Liver (tissue), 9 donors: ENCODE results near the gene EVPLL. TPM values are rescaled to one million over a fixed set of nuclear protein-coding genes. Genes with fewer than 3 reads are reported as not detected.
"Not testable (repeated sequence)": the region's sequence is repeated elsewhere in the genome, so short reads cannot be mapped to it uniquely, and the experiment has no call there.

ENCODE experiments used
- DNase-seq: peaks from one replicate; pipeline ENCODE4 v3.0.0-alpha.2; 2017; ENCODE audit warnings: low spot score
- H3K27ac ChIP-seq, 2 donors: one replicate each; pipeline ENCODE4 v1.7.0; 2013; ENCODE audit warnings: inconsistent platforms in 2 of 2, low read length in 2 of 2, control low read depth in 1 of 2, low read depth in 1 of 2, mild to moderate bottlenecking in 1 of 2
- H3K27me3 ChIP-seq, 4 donors: one replicate each; pipeline versions ENCODE4 v1.6.1 to v1.7.0; 2013; ENCODE audit warnings: low read length in 3 of 4, inconsistent platforms in 1 of 4, mild to moderate bottlenecking in 1 of 4, moderate library complexity in 1 of 4; ENCODE audit not compliant: control insufficient read depth in 4 of 4, insufficient read depth in 4 of 4
- H3K36me3 ChIP-seq, 4 donors: one replicate each; pipeline versions ENCODE4 v1.6.1 to v1.7.0; 2013; ENCODE audit warnings: low read length in 3 of 4, mild to moderate bottlenecking in 3 of 4, low read depth in 1 of 4, moderate library complexity in 1 of 4; ENCODE audit not compliant: control insufficient read depth in 4 of 4, insufficient read depth in 3 of 4
- H3K4me1 ChIP-seq, 4 donors: one replicate each; pipeline versions ENCODE4 v1.6.1 to v1.7.0; 2013; ENCODE audit warnings: low read length in 3 of 4, mild to moderate bottlenecking in 3 of 4, moderate library complexity in 1 of 4; ENCODE audit not compliant: control insufficient read depth in 4 of 4, insufficient read depth in 4 of 4
- H3K4me3 ChIP-seq, 3 donors: one replicate each; pipeline versions ENCODE4 v1.6.1 to v1.7.0; 2013; ENCODE audit warnings: low read length in 3 of 3, control low read depth in 1 of 3, low read depth in 1 of 3, mild to moderate bottlenecking in 1 of 3
- H3K9ac ChIP-seq, 2 donors: one replicate each; pipeline ENCODE4 v1.7.0; 2013; ENCODE audit warnings: low read length in 2 of 2, mild to moderate bottlenecking in 2 of 2, moderate library complexity in 2 of 2, control low read depth in 1 of 2, low read depth in 1 of 2
- H3K9me3 ChIP-seq, 4 donors: one replicate each; pipeline versions ENCODE4 v1.6.1 to v1.7.0; 2013; ENCODE audit warnings: low read length in 3 of 4; ENCODE audit not compliant: control insufficient read depth in 4 of 4
- ATF3 ChIP-seq: IDR thresholded peaks from 2 replicates; pipeline ENCODE4 v1.6.1; 2016; ENCODE audit warnings: antibody characterized with exemption
- CTCF ChIP-seq: fragments of 150-350 bp; IDR thresholded peaks from 2 replicates; pipeline ENCODE4 v1.5.1; 2017; ENCODE audit warnings: improper control_type of control experiment, low read depth, low read length; ENCODE audit not compliant: missing input control
- EGR1 ChIP-seq, 2 donors: IDR thresholded peaks; 2 replicates each; pipeline ENCODE4 v1.6.1; 2016 to 2018; ENCODE audit warnings: antibody characterized with exemption in 2 of 2, low read depth in 2 of 2
- FOXA1 ChIP-seq: IDR thresholded peaks from 2 replicates; pipeline ENCODE4 v1.6.1; 2016; ENCODE audit warnings: antibody characterized with exemption
- FOXA2 ChIP-seq: IDR thresholded peaks from 2 replicates; pipeline ENCODE4 v1.6.1; 2016; ENCODE audit warnings: antibody characterized with exemption
- GABPA ChIP-seq, 2 donors: IDR thresholded peaks in 1 of 2; conservative IDR thresholded peaks in 1 of 2; 2 replicates each; pipeline ENCODE4 v1.6.1; 2016; ENCODE audit warnings: antibody characterized with exemption in 2 of 2, mild to moderate bottlenecking in 1 of 2, moderate library complexity in 1 of 2
- JUND ChIP-seq, 2 donors: IDR thresholded peaks; 2 replicates each; pipeline ENCODE4 v1.6.1; 2016; ENCODE audit warnings: antibody characterized with exemption in 2 of 2
- NR2F2 ChIP-seq: IDR thresholded peaks from 2 replicates; pipeline ENCODE4 v1.6.1; 2016; ENCODE audit warnings: antibody characterized with exemption
- RAD21 ChIP-seq, 2 donors: IDR thresholded peaks; 2 replicates each; pipeline ENCODE4 v1.6.1; 2016; ENCODE audit warnings: antibody characterized with exemption in 2 of 2, mild to moderate bottlenecking in 2 of 2
- SP1 ChIP-seq: IDR thresholded peaks from 2 replicates; pipeline ENCODE4 v1.6.1; 2018; ENCODE audit warnings: antibody characterized with exemption, mild to moderate bottlenecking
- WGBS: extraction: QIAGEN DNeasy Blood & Tissue Kit; methylation state at CpG from one replicate; pipeline ENCODE4 v1.1.7; 2013; 5-methylcytosine and 5-hydroxymethylcytosine counted together
- polyA plus RNA-seq, 2 donors: library from polyadenylated mRNA; stranded (reverse) in 1 of 2; unstranded in 1 of 2; fragments of 200-250 nt in 1 of 2; fragments of >200 nt in 1 of 2; fragmentation: Nextera tagmentation in 1 of 2; extraction: Ambion mirVana in 1 of 2; gene quantifications; one replicate each; pipeline versions ENCODE4 v1.2.1 to v1.2.3, GENCODE V29; 2013 to 2015
- total RNA-seq, 2 donors: library from RNA; depleted of rRNA; stranded (reverse); fragments of >200 nt; gene quantifications; one replicate each; pipeline ENCODE4 v1.2.3, GENCODE V29; 2014
- TF ChIP-seq, protein P1 (sequence below): IDR thresholded peaks from 2 replicates; pipeline ENCODE4 v1.6.1; 2016; ENCODE audit warnings: antibody characterized with exemption
- TF ChIP-seq, protein P2 (sequence below): IDR thresholded peaks from 2 replicates; pipeline ENCODE4 v1.6.1; 2016; ENCODE audit warnings: antibody characterized with exemption
- donor health status: healthy.
- donor health status: healthy.
- donor health status: healthy.
- donor health status: healthy.
- donor health status: healthy.

The EVPLL gene
- total and polyA plus RNA-seq, 4 donors: 0.44 to 1.0 (median 1.0) TPM; not detected in 1

DNA sequence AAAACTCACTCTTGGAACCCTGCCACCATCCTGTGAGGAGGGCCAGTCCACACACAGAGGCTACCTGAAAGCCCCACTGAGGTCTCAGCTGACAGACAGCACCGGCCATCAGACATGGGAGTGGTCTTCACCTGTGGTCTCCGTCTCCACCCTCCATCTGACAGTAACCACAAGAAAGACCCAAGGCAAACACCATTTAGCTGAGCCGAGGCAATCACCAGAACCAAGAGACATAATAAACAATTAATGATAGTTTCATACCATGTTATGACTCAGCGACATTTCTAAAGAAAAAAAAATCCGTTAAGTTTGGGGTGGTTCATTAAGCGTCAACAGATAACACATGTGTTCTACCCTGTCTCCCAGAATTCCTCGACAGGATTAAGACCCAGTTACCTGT is 6.1 kb upstream of the EVPLL start:
- H3K9me3 ChIP-seq: no peaks in the 10 kb centered on the region
- no peaks in the 10 kb centered on the region for H3K36me3 ChIP-seq
- no peaks in the 10 kb centered on the region for H3K27me3 ChIP-seq
- H3K4me1 ChIP-seq: peaks cover 0 to 3% (median 0%) of the 10 kb centered on the region in 4 donors
- 82% methylated on average over 7 of the region's 7 CpGs for WGBS
- no peak for TF ChIP-seq GABPA (IDR thresholded peaks at IDR 0.05 in 1 of 2, conservative IDR thresholded peaks at IDR 0.05 in 1 of 2)
- TF ChIP-seq FOXA2: no peak
- TF ChIP-seq FOXA1: no peak
- TF ChIP-seq JUND (IDR thresholded peaks at IDR 0.05): no peak
- TF ChIP-seq SP1: no peak
- TF ChIP-seq, protein P1, sequence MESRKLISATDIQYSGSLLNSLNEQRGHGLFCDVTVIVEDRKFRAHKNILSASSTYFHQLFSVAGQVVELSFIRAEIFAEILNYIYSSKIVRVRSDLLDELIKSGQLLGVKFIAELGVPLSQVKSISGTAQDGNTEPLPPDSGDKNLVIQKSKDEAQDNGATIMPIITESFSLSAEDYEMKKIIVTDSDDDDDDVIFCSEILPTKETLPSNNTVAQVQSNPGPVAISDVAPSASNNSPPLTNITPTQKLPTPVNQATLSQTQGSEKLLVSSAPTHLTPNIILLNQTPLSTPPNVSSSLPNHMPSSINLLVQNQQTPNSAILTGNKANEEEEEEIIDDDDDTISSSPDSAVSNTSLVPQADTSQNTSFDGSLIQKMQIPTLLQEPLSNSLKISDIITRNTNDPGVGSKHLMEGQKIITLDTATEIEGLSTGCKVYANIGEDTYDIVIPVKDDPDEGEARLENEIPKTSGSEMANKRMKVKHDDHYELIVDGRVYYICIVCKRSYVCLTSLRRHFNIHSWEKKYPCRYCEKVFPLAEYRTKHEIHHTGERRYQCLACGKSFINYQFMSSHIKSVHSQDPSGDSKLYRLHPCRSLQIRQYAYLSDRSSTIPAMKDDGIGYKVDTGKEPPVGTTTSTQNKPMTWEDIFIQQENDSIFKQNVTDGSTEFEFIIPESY: no peak
- no peak for TF ChIP-seq RAD21 (IDR thresholded peaks at IDR 0.05)
- TF ChIP-seq EGR1 (IDR thresholded peaks at IDR 0.05; ENCODE audit: low read depth in 2 of 2): no peak
- H3K9ac ChIP-seq: no peak overlapping the region
- H3K4me3 ChIP-seq: no peak overlapping the region
- DNase-seq: no peak
- H3K27ac ChIP-seq: no peak overlapping the region

DNA sequence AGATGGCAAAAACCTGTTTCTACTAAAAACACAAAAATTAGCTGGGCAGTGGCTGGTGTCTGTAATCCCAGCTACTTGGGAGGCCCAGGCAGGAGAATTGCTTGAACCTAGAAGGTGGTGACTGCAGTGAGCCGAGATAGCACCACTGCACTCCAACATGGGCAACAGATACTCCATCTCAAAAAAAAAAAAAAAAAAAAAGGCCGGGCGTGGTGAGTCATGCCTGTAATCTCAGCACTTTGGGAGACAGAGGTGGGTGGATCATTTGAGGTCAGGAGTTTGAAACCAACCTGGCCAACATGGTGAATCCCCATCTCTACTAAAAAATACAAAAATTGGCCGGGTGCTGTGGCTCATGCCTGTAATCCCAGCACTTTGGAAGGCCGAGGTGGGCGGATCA is 4.4 kb upstream of the EVPLL start:
- not testable (repeated sequence) for H3K9ac ChIP-seq, H3K27ac ChIP-seq, DNase-seq, H3K4me3 ChIP-seq, H3K36me3 ChIP-seq, H3K9me3 ChIP-seq, H3K27me3 ChIP-seq
- WGBS: 92% methylated on average over 6 of the region's 6 CpGs
- H3K4me1 ChIP-seq: peaks cover 3 to 11% (median 8%) of the 10 kb centered on the region in 4 donors

DNA sequence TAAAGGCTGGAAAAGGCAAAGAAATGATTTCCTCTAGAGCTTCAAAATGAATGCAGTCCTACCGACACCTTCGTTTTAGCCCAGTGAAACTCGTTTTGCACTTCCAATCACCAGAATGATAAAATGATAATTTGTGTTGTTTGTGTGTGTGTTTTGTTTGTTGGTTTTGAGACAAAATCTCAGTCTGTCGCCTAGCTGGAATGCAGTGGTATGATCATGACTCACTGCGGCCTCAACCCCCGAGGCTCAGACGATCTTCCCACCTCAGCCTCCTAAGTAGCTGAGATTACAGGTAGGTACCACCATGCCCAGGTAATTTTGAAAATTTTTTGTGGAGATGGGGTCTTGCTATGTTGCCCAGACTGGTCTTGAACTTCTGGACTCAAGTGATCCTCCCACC is 3.4 kb upstream of the EVPLL start:
- 83% methylated on average over 7 of the region's 7 CpGs for WGBS
- H3K4me1 ChIP-seq: peaks cover 3 to 12% (median 8%) of the 10 kb centered on the region in 4 donors
- no peak overlapping the region for H3K27ac ChIP-seq
- no peaks in the 10 kb centered on the region for H3K36me3 ChIP-seq
- no peak overlapping the region for H3K4me3 ChIP-seq
- H3K9ac ChIP-seq: no peak overlapping the region
- no peaks in the 10 kb centered on the region for H3K9me3 ChIP-seq
- H3K27me3 ChIP-seq: no peaks in the 10 kb centered on the region
- no peak for DNase-seq
- no peak for TF ChIP-seq GABPA (IDR thresholded peaks at IDR 0.05 in 1 of 2, conservative IDR thresholded peaks at IDR 0.05 in 1 of 2)
- no peak for TF ChIP-seq NR2F2
- no peak for TF ChIP-seq SP1
- TF ChIP-seq ATF3: no peak

DNA sequence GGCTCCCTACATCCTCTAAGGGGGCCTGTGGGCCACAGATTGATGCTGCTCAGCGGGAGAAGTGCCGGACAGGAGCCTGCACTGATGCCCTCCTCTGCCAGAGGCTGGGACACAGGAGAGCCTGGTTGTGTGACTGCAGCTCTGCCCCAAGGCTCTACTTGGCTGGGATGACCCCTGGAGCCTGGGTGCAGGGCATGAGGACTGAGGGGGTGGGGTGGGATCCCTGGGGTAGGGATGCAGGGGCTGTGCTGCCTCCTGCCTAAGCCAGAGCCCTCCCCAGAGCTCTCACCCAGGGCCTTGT is 577 bp downstream of the EVPLL start:
- H3K9ac ChIP-seq: no peak overlapping the region
- peak overlapping the region; percentile 93 to 95 for H3K27ac ChIP-seq
- H3K27me3 ChIP-seq: no peaks in the 10 kb centered on the region
- H3K4me3 ChIP-seq: no peak overlapping the region
- H3K36me3 ChIP-seq: no peaks in the 10 kb centered on the region
- no peak for DNase-seq
- WGBS: 91% methylated on average over 2 of the region's 2 CpGs
- TF ChIP-seq, protein P1: no peak
- no peak for TF ChIP-seq FOXA2
- TF ChIP-seq, protein P2, sequence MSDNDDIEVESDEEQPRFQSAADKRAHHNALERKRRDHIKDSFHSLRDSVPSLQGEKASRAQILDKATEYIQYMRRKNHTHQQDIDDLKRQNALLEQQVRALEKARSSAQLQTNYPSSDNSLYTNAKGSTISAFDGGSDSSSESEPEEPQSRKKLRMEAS: no peak
- no peak for TF ChIP-seq FOXA1
- no peak for TF ChIP-seq CTCF
- no peaks in the 10 kb centered on the region for H3K9me3 ChIP-seq
- H3K4me1 ChIP-seq: peaks cover 3 to 12% (median 7%) of the 10 kb centered on the region in 4 donors

DNA sequence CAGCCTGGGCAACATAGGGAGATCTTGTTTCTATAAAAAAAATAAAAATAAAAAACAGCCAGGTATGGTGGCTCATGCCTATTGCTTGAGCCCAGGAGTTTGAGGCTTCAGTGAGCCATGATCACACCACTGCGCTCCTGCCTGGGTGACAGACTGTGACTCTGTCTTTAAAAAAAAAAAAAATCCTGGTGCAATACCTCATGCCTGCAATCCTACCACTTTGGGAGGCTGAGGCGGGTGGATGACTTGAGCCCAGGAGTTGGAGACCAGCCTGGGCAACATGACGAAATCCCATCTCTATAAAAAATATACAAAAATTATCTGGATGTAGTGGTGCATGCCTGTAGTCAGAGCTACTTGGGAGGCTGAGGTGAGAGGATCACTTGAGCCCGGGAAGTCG is 1.0 kb downstream of the EVPLL start:
- H3K27ac ChIP-seq: peak overlapping the region in 1 of 2 donors; percentile 95
- not testable (repeated sequence) for H3K9me3 ChIP-seq, DNase-seq, H3K27me3 ChIP-seq, H3K9ac ChIP-seq, H3K36me3 ChIP-seq, H3K4me3 ChIP-seq
- H3K4me1 ChIP-seq: peaks cover 3 to 12% (median 7%) of the 10 kb centered on the region in 4 donors
- WGBS: 87% methylated on average over 5 of the region's 5 CpGs
